GM18507 (cell line): ENCODE data around the gene SYP.

ENCODE experiments used
- DNase-seq: peaks from one replicate; pipeline ENCODE4 v3.0.0; 2011; ENCODE audit warnings: low read depth; ENCODE audit not compliant: insufficient read length; ENCODE audit errors: extremely low spot score
- FAIRE-seq: peaks from 2 replicates; lab custom pipeline; 2011; peaks lifted over from hg19 to GRCh38; lab: Jason Lieb, UNC

The SYP gene

DNA sequence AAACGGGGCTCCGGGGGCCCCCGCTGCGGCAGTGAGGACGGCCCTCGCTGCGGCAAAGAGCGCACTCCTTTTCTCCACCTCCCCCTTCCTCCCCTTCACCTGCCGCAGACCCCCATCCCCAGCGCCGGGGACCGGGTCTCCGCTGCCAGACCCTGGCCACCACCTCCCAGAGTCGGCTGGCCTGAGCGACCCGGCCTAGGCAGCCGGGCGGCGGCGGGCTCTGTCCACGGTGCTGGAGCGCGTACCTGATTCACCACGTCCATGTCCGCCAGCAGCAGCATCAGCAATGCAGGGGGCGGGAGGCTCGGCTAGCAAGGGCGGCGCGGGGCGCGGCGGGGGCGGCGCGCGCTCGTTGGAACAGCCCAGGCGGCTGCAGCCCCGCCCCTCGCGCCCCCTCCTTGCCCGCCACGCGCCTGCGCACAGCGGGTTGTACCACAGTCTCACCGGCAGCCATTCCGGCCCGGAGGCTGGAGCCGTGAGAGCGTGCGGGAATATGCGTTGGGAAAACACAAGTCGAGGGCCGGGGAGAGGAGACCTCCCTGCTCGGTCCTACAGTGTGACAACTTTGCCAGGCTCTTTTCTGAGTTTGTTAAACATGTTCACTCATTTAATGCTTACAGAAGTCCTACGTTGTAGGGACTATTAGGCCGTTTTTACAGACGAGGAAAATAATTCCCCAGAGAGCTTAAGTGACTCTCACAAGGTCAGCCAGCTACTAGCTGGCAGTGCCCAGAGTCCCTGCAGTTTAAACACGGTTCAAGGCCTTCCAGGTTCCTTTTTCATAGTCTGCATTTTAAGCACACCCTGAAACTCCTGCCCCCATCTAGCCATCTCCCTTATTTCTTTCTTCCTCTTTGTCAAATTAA lies at the start of gene SYP:
Gene SYP (minus strand): TSS at position 288 of the 866 bp plus-strand sequence. CDS start 7 bp downstream, at position 281.
- FAIRE-seq = peak; percentile 98

DNA sequence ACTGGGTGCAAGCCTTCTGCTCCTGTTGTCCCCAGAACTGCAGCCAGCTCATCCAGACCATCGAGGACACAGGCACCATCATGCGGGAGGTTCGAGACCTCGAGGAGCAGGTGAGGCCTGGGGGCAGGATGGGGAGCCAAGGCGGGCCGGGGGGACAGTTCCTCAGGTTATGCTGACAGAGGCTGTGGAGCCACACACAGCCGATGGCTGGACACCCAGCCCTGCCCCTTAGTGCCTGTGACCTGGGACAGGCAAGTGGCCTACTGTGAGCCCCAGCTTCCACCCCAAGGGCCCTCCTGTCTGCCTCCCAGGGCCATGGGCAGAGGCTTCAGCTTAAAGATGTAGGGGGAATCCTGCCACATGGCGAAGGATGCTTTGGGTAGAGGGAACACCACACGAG lies 49.6 kb upstream of the SYP start:
- no peak for DNase-seq
- no peak for FAIRE-seq

More for the DNA sequence above, at the start of gene SYP:
- peak; percentile 73 for DNase-seq

DNA sequence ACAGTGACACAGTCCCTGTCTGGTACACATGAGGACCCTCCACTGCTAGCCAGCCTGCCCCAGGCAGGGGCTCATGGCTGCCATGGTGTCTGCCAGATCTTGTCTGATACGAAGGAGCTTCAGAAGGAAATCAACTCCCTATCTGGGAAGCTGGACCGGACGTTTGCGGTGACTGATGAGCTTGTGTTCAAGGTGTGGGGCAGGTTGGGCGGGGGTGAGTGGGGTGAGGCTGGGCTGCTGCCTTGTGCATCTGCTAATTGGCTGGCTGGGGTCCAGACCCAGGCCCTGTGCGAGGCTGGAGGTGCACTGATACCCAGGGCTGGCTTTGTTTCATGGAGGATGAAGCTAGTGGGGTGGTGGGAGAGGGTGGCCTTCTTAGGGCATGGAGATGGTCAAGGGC lies 49.1 kb upstream of the SYP start:
- FAIRE-seq (no peak), DNase-seq (no peak)

DNA sequence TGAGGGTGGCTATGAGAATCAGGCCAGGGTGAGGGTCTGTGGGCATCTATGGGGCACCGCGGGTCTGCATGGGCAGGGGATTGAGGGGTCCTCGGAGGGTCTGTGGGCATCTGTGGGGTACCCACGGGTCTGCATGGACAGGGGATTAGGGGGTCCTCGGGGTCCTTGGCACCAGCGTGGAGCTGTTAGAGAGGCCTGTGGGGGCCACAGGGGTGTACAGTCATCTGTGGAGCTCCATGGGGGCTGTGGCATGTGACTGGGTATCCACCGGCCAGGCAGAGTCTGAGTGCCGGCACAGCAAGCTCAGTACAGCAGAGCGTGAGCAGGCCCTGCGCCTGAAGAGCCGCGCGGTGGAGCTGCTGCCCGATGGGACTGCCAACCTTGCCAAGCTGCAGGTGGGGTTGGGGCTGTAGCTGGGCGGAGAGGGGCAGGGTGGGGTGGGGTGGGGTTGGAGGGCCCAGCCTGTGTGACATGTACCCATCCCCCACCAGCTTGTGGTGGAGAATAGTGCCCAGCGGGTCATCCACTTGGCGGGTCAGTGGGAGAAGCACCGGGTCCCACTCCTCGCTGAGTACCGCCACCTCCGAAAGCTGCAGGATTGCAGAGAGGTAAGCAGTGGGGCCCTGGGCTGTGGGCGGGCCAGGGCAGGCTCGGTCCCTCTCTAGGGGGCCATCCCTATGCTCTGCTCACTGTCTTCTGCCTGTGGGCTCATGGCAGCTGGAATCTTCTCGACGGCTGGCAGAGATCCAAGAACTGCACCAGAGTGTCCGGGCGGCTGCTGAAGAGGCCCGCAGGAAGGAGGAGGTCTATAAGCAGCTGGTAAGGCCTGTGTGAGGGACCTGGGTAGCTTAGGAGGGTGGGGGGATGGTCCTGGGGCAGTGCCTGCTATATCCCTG lies 48.2 kb upstream of the SYP start:
- DNase-seq (no peak), FAIRE-seq (no peak)

DNA sequence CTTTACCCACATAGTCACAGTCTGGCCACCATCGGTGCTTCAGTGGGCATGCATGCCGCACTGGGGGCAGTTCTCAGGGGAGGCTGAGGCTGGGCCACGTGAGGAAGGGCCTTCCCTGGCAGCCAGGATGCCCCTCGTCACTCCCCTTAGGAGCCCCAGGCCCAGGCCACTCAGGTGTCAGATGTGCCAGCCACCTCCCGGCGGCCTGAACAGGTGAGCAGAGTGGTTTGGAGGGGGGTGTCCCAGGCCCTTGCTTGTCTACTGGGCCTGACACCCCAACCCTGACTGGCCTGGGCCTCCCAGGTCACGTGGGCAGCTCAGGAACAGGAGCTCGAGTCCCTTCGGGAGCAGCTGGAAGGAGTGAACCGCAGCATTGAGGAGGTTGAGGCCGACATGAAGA lies 47.4 kb upstream of the SYP start:
- FAIRE-seq (no peak), DNase-seq (no peak)

DNA sequence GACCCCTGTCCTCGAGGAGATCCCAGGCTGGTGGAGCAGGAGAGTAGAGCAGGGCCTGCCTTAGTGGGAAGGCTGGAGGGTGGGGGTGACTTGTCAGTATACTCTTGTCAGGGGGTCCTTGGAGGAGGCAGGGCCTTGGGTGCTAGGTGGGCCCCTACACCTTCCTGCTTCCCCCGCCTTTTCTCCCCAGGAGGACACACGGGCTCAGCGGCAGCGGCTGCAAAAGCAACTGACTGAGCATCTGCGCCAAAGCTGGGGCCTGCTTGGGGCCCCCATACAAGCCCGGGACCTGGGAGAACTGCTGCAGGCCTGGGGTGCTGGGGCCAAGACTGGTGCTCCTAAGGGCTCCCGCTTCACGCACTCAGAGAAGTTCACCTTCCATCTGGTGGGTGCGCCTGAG lies 46.5 kb upstream of the SYP start:
- FAIRE-seq = no peak
- DNase-seq = no peak

DNA sequence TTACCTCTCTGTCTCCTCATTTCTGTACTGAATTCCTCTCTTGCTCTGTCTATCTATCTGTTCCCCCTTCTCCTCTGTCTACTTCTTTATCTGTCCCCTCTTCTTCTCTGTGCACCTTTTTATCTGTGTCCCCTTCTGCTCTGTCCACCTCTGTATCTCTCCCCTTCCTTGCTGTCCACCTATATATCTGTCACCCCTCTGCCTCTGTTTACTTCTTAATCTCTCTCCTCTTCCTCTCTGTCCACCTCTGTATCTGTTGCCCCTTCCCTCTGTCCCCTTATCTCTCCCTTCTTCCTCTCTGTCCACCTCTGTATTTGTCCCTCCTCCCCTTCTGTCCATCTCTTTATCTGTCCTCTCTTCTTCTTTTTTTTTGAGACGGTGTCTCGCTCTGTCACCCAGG lies 44.2 kb upstream of the SYP start:
- FAIRE-seq = no peak

DNA sequence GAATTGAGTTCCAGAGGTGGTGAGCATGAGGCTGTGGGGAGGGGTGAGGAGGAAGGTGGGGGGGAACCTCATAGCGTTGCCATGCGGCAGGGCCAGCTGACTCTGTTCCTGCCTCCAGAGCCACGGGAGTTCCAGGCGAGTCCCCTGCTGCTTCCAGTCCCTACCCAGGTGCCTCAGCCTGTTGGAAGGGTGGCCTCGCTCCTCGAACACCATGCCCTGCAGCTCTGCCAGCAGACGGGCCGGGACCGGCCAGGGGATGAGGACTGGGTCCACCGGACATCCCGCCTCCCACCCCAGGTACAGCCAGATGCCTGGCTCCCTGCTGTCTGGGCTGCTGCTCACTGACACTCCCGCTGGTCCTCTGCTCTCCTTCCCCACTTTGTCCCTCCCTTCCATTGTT lies 43.2 kb upstream of the SYP start:
- DNase-seq (no peak), FAIRE-seq (no peak)

More for the DNA sequence above, 44.2 kb upstream of the SYP start:
- DNase-seq = no peak

DNA sequence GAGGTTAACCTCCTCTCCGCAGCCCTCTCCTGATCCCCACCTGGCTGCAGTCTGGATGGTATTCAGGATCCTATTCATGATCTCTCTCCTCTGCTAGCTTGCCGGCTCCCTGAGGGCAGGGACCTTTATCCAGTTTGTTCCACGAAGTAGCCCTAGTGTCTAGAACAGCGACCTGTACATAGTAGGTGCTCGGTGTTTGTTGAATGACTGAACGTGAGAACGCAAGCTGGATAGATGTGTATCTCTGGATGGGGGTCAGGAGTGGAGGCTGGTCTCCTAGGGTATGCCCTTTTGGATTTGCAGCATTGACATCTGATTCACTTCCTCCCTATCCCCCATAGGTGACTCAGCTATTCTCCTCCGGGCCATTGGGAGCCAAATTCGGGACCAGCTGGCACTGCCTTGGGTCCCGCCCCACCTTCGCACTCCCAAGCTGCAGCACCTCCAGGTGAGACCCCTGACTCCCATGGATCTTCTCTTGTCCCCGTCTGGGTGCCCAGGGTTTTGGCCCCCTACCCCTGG lies 42.6 kb upstream of the SYP start:
- FAIRE-seq (no peak), DNase-seq (no peak)

DNA sequence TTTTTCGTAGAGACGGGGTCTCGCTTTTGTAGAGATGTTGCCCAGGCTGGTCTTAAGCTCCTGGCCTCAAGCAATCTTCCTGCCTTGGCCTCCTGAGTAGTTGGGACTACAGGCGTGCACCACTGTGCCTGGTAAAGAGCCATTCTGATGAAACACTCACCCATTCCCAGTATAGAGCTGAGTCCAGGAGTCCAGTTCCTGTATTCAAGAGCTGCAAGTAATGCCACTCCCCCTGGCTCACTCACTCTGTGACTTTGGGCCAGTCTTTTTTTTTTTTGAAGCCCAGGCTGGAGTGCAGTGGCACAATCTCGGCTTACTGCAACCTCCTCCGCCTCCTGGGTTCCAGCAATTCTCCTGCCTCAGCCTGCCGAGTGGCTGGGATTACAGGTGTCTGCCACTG lies 38.7 kb upstream of the SYP start:
- DNase-seq = no peak
- no peak for FAIRE-seq

DNA sequence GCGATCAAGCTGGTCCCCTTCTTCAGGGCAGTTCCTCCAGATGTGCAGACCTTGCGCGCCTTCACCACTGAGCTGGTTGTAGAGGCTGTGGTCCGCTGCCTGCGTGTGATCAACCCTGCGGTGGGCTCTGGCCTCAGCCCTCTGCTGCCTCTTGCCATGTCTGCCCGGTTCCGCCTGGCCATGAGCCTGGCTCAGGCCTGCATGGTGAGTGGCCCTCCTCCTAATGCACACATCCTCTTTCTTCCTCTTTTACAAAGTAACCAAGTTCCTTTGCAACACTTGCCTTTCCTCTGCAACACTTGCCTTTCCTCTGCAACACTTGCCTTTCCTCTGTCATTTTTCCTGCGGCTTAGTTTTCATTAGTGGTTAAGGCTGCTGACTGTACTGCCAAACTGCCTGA lies 37.1 kb upstream of the SYP start:
- FAIRE-seq = peak; percentile 51
- no peak for DNase-seq

DNA sequence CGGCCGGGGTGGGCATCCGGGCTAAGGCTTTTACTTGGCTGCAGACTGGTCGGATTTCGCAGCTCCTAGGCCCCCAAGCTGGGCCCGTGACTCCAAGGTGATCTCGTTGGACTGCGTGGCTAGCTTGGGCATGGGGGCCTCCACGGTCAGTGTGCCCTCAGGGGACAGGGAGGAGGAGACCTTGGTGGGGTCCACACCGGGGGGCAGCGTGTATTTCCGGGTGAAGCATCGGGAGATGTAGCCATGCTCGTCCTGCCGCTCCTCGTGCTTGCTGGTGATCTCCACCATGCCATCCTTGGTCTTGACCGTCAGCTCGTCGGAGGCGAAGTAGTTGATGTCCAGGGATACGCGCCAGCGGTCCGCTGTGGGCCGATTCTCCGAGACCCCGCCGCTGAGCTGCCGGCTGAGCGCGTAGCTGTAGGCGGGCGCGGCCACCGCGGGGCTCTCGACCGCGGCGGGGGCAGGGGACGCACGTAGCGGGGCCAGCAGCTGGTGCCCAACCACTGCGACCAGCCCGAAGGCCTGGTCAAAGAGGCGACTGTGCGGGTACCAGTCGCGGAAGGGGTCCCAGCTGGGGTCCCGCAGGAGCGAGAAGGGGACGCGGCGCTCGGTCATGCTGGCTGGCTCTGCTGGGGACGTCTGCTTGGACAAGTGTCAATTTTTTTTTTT lies 34.0 kb upstream of the SYP start:
- FAIRE-seq (no peak), DNase-seq (no peak)

DNA sequence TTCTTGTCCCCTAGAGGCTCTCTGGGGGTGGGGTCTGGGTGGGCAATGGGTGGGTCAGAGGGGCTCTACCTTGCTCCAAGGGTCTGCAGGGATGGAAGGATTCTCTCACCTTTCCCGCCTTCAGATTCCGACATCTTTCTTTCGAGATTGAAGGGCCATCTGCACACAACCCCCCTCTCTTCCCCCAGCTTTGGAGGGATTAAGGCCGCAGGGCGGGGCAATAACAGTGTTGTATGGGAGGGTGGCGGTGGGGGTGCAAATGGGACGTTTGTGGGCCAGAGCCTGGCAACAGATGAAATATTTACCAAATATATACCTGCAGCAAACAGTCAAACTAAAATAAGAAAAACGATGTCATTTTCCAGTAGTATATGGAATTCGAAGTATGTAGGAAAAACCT lies 33.2 kb upstream of the SYP start, which contains the start of gene CACNA1F:
Gene CACNA1F (minus strand): TSS at position 165 of the 400 bp plus-strand sequence. CDS start 31 bp downstream, at position 134.
- no peak for DNase-seq
- FAIRE-seq = no peak

DNA sequence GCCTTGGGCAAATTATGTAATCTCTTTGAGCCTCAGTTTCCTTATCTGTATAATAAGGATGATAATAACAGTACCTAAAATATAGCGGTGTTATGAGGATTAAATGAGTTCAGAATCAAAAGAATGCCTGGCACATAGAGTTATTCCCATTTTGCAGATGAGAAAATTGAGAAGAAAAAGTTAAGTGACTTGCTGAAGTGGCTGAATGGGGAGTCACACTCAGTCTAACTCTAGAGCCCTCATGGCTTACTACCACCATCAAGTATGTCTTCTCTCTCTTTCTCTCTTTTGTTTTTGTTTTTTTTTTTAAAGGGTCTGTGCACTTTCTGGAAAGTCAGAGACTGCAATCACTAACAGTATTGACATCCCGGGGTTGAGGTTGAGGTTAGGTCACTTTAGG lies 32.5 kb upstream of the SYP start:
- DNase-seq (no peak), FAIRE-seq (no peak)

DNA sequence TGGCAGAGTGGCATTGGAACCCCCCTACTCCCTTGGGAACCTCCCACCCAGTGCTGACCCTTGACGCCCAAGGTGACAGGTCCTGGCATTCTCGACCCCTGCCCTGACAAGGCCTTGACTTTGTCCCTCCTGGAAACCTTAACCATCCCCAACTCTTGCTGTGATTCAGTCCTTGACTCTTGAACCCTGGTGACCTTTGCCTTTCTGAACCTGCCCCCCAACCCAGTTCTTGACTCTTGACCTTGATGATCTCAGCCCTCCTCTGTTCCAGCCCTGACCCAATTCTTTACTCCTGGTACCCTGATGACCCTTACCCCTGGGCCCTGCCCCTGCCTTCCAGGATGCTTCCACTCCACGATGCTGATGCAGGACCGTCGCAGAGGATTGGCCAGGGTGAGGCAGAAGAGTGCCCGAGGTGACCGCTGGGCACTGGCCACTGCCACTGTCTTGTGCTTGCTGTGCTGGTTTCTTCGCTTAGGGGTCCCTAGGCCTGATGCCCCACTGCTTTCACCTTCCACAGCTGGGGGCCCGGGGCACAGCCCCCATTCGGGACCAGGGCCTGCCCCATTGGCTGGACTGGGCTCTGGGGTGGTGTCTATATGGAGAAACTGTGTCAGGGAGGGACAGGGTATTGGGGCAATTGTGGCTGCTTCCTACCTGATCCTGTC lies 31.5 kb upstream of the SYP start:
- DNase-seq (no peak), FAIRE-seq (no peak)

DNA sequence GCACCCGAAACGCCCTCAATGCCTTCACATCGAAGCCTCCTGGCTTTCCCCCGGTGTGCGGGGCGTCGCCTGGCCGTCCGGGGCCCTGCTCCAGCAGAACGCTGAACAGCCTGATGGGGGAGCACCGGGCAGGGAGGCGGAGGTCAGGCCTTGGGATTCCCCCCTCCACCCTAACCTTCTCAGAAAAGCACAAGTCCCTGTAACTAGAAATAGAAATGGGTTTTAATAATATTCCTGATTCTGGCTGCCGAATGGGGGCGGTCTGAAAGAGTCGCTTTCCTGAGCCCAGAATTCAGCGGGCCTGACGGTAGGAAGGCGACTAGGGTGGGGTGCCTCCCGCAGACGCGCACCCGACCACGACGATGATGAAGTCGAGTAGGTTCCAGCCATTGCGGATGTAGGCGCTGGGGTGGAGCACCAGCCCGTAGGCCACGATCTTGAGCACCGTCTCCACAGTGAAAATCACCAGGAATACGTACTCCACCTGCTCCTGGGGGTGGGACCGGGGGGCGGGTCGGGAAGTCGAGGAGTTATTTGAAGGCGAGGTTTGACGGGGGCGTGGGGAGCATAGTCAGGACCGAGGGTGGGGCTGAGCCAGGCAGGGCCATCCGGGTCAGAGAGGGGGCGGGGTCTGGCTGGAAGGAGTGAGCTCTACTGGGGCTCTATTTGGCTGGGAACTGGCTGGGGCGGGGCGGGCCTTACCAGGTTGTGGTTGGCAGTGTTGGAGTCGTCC lies 30.7 kb upstream of the SYP start:
- peak; percentile 84 for FAIRE-seq
- DNase-seq = peak; percentile 23

DNA sequence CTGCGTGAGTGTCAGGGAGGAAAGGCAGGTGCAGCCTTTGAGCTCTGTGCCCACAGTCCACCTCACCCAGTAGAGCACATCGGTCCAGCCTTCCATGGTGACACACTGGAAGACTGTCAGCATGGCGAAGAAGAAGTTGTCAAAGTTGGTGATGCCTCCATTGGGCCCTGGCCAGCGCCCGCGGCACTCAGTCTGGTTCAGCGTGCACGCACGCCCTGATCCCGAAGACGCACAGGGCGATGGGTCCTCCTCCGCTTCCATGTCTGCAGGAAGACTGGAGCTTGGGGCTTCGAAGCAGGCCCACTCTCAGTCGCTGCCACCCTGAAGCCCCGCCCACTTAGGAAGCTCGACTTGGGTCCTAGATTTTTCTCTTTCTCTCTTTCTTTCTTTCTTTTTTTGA lies 28.2 kb upstream of the SYP start:
- no peak for FAIRE-seq

DNA sequence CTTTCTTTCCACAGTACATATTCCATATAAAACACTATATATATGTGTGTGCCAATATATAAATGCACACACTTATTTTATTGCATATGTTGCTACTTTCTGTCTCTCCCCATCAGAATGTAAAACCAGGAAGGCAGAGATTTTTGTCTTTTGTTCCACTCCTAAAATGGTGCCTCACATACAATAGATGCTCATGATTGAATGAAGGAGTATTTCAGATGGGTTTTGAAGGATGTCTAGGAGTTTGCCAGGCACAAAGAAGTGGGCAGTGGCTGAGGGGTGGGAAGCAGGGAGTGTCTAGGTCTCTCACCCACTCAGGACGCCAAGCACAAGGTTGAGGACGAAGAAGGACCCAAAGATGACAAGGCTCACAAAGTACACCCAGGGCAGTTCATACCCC lies 27.7 kb upstream of the SYP start:
- DNase-seq (no peak), FAIRE-seq (no peak)

More for the DNA sequence above, 28.2 kb upstream of the SYP start:
- no peak for DNase-seq

DNA sequence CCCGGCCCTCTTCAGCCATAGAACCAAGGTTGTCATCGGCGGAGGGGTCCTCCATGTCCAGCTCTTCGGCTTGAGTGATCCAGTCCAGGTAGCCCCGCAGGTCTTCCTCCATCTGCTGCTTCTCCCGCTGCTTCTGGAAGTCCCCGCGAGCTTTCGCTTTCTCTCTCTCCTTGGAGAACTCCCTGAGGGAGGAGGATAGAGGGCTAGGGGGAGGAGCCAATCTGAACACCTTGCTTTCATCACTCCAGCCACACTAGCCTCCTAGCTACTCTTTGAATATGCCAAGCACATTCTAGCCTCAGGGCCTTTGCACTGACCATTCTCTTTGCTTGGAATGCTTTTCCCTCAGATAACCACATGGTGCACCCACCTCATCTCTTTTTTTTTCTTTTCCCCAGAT lies 27.0 kb upstream of the SYP start:
- DNase-seq = no peak
- no peak for FAIRE-seq
